ENCODE data around the gene BOC.
A peak's percentile ranks its signal among the peaks of the same experiment; 100 is the strongest.

Gene BOC

DNA sequence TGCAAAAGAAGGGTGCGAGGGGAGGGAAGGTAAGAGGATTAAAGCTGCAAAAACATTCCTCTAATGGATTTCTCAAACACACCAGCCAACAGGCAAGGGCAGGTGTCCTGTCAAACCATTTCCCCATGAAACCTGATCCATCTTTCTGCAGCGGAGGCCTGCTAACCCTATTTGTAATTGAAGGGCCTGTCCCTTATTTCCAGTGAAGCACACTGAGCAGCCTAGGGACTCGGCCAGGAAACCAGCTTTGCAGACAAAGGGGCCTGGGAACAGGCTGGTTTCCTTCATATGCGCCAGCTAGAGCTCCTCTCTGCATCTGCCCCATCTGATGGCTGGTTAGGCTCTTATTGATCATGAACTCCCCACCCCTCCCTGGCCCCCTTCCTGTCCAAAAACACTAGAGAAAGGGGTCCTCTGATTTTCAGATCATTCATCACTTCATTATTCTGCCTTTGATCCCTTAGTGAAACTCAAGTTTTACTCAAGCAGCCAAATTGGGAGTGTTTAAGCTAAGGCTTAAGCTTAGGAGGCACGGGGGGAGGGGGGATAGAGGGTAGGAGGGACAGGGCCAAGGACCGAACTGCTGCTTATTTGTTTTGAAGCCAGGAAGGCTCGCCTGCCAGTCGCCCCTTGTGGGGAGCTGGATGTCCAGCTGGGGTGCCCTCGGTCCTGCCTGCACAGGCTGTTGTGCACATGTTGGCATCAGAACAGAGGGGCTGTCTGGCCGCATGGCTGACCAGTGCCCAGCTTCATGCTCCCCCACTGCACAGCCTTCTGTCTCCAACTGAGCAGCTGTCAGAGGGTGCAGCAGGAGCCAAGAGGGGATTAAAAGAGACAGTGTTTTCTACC, 53.1 kb downstream of the BOC start:
- Histone ChIP-seq H3K4me1 (ENCODE audit: control insufficient read depth, insufficient read depth, low read length) (peaks cover 35% of the 10 kb centered on the region), H3K4me3 (ENCODE audit: low read length) (no peak overlapping the region), H3K36me3 (ENCODE audit: control insufficient read depth, insufficient read depth, low read length, severe bottlenecking) (peaks cover 33% of the 10 kb centered on the region), H3K27me3 (replicated peaks; ENCODE audit: control insufficient read depth, insufficient read depth, low read length) (no peaks in the 10 kb centered on the region), H3K9ac (ENCODE audit: low read length) (no peak overlapping the region), H3K9me3 (ENCODE audit: control insufficient read depth, low read length) (no peaks in the 10 kb centered on the region)
- no peak for DNase-seq (ENCODE audit: low read depth)

DNA sequence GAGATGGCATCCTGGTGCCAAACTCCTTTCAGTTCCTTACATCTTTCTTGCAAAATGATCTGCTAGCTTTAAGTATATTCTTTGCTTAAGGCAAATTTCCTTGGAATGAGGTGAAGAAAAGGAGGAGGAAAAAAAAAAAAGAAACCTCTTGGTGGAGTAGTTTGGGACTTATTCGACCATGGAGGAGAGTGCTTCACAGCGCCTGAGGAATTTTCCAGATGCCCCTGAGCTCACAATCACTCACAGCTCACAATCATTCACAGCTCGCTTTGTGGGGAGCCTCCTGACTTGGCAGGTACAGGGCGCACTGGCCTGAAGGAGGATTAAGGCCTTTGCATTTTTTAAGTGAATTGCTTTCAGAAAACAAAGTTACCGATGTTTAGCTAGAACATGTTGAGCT, 53.9 kb downstream of the BOC start:
- Histone ChIP-seq H3K9ac (ENCODE audit: low read length) (no peak overlapping the region), H3K36me3 (ENCODE audit: control insufficient read depth, insufficient read depth, low read length, severe bottlenecking) (peaks cover 33% of the 10 kb centered on the region), H3K4me1 (ENCODE audit: control insufficient read depth, insufficient read depth, low read length) (peaks cover 32% of the 10 kb centered on the region), H3K9me3 (ENCODE audit: control insufficient read depth, low read length) (no peaks in the 10 kb centered on the region), H3K4me3 (ENCODE audit: low read length) (no peak overlapping the region), H3K27me3 (replicated peaks; ENCODE audit: control insufficient read depth, insufficient read depth, low read length) (no peaks in the 10 kb centered on the region)
- DNase-seq (ENCODE audit: low read depth), result peak; percentile 22

DNA sequence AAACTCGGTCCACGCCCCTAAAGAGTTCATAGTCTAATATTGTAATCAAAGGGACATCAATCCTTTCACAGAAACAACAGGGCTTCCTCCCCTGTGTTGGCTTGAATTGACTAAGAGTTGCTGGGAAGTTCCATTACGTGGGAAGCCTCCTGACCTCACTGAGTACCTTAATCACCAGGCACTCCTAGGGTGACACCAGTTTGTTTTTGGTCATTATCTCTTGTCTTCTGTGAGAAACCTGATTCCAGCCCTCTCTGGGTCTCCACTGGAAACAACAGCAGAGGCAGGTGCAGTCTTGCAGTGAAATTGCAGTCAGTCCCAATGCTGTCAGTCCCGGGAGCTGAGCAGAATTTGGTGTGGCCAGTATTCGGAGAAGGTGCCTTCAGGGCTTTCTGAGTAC, 55.4 kb downstream of the BOC start:
- H3K4me1 ChIP-seq (ENCODE audit: control insufficient read depth, insufficient read depth, low read length), result peaks cover 17% of the 10 kb centered on the region
- DNase-seq (ENCODE audit: low read depth), result no peak
- peaks cover 48% of the 10 kb centered on the region for H3K36me3 ChIP-seq (ENCODE audit: control insufficient read depth, insufficient read depth, low read length, severe bottlenecking)

DNA sequence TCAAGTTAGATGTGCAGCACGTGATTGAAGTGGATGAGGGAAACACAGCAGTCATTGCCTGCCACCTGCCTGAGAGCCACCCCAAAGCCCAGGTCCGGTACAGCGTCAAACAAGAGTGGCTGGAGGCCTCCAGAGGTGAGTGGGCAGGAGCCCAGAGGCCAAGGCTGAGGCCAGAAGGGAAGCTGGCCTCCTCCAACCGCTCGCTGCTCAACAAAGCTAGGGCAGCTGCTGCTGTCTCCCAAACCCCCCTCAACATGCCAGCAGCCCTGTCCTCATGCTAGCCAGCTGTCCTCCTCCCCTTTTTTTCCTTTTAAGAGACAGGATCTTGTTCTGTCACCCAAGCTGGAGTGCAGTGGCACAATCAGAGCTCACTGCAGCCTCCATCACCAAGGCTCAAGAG, 57.0 kb downstream of the BOC start:
- H3K9ac ChIP-seq (ENCODE audit: low read length), result no peak overlapping the region
- H3K36me3 ChIP-seq (ENCODE audit: control insufficient read depth, insufficient read depth, low read length, severe bottlenecking), result peaks cover 61% of the 10 kb centered on the region
- DNase-seq (ENCODE audit: low read depth), result no peak
- H3K27me3 ChIP-seq (replicated peaks; ENCODE audit: control insufficient read depth, insufficient read depth, low read length), result no peaks in the 10 kb centered on the region
- H3K9me3 ChIP-seq (ENCODE audit: control insufficient read depth, low read length), result no peaks in the 10 kb centered on the region
- no peak overlapping the region for H3K4me3 ChIP-seq (ENCODE audit: low read length)
- peaks cover 4% of the 10 kb centered on the region for H3K4me1 ChIP-seq (ENCODE audit: control insufficient read depth, insufficient read depth, low read length)

More for the DNA sequence above, 55.4 kb downstream of the BOC start:
- H3K4me3 ChIP-seq (ENCODE audit: low read length), result no peak overlapping the region
- no peaks in the 10 kb centered on the region for H3K9me3 ChIP-seq (ENCODE audit: control insufficient read depth, low read length)
- no peaks in the 10 kb centered on the region for H3K27me3 ChIP-seq (replicated peaks; ENCODE audit: control insufficient read depth, insufficient read depth, low read length)
- no peak overlapping the region for H3K9ac ChIP-seq (ENCODE audit: low read length)

DNA sequence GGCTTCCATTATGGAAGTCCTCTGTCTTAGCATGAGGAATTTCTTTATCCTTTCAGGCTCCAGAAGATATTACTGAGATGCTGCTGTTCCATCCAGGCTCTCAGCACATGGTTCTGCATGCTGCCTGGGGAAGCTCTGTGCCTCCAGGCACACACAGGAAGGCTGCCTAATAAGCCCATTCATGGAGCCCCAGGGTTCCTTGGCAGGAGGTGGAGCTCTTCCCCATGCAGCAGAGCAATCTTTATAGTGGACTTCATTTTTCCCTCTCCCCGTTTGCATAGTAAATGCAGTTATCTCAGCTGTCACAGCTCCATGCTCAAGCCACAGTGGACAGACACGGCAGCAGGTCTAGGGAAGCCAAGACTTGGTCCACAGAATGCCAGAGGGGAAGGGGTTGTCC, 57.6 kb downstream of the BOC start:
- H3K9me3 ChIP-seq (ENCODE audit: control insufficient read depth, low read length), result no peaks in the 10 kb centered on the region
- peaks cover 58% of the 10 kb centered on the region for H3K36me3 ChIP-seq (ENCODE audit: control insufficient read depth, insufficient read depth, low read length, severe bottlenecking)
- peaks cover 4% of the 10 kb centered on the region for H3K4me1 ChIP-seq (ENCODE audit: control insufficient read depth, insufficient read depth, low read length)
- no peak for DNase-seq (ENCODE audit: low read depth)
- no peaks in the 10 kb centered on the region for H3K27me3 ChIP-seq (replicated peaks; ENCODE audit: control insufficient read depth, insufficient read depth, low read length)
- H3K4me3 ChIP-seq (ENCODE audit: low read length), result no peak overlapping the region
- H3K9ac ChIP-seq (ENCODE audit: low read length), result no peak overlapping the region

DNA sequence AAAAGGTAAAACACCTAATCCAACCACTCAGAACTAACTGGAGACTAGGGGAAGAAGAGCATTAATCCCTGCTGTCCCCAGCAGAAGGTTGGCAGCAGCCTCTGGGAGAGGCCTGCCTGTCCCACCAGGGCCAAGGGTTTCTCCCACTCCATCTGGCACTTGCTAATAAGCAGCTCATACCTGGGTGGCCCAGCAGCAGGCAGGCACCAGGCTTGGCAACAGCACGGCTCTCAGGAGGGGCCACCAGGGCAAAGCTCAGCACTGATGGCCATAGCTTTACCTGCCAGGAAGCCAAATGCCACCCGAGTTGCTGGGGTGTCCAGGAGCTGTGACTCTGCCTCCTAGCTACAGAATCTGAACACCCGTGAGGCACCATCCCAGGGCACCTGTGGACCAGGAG, 58.3 kb downstream of the BOC start:
- Histone ChIP-seq H3K4me3 (ENCODE audit: low read length) (no peak overlapping the region), H3K9me3 (ENCODE audit: control insufficient read depth, low read length) (no peaks in the 10 kb centered on the region), H3K36me3 (ENCODE audit: control insufficient read depth, insufficient read depth, low read length, severe bottlenecking) (peaks cover 63% of the 10 kb centered on the region), H3K27me3 (replicated peaks; ENCODE audit: control insufficient read depth, insufficient read depth, low read length) (no peaks in the 10 kb centered on the region), H3K9ac (ENCODE audit: low read length) (no peak overlapping the region), H3K4me1 (ENCODE audit: control insufficient read depth, insufficient read depth, low read length) (peaks cover 4% of the 10 kb centered on the region)
- no peak for DNase-seq (ENCODE audit: low read depth)

DNA sequence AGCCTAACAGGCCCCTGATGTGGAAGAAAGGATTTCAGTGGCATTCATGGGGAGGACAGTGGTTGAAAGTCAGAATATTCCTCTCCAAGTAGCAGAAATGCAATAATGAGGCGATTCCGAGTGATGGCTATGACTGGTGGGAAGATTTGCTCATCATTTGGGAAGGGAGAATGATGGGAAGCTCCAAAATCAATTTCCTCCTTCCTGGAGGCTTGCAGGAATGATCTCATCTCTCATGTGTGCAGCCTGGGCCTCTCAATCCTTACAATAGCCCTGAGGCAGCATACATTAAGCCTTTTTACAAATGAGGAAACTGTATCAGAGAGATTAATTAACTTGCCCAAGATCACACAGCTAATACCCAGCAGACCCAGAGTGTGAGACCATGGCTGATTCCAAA, 58.7 kb downstream of the BOC start:
- no peak for DNase-seq (ENCODE audit: low read depth)
- no peaks in the 10 kb centered on the region for H3K27me3 ChIP-seq (replicated peaks; ENCODE audit: control insufficient read depth, insufficient read depth, low read length)
- H3K4me3 ChIP-seq (ENCODE audit: low read length), result no peak overlapping the region
- no peak overlapping the region for H3K9ac ChIP-seq (ENCODE audit: low read length)
- peaks cover 5% of the 10 kb centered on the region for H3K4me1 ChIP-seq (ENCODE audit: control insufficient read depth, insufficient read depth, low read length)
- H3K36me3 ChIP-seq (ENCODE audit: control insufficient read depth, insufficient read depth, low read length, severe bottlenecking), result peaks cover 67% of the 10 kb centered on the region
- H3K9me3 ChIP-seq (ENCODE audit: control insufficient read depth, low read length), result no peaks in the 10 kb centered on the region

DNA sequence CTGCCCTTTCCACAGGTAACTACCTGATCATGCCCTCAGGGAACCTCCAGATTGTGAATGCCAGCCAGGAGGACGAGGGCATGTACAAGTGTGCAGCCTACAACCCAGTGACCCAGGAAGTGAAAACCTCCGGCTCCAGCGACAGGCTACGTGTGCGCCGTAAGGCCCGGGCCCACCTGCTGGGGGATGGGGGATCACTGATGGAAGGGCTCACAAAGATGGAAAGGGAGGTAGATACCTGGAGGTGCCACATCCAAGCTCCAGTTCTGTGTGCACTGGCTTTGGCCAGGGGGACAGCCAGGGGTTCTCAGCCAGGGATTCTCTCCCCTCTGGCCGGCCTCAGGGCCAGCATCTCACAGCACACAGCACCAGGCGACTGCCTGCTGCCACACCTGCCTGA, 59.4 kb downstream of the BOC start:
- H3K9ac ChIP-seq (ENCODE audit: low read length), result no peak overlapping the region
- H3K4me3 ChIP-seq (ENCODE audit: low read length), result no peak overlapping the region
- H3K9me3 ChIP-seq (ENCODE audit: control insufficient read depth, low read length), result no peaks in the 10 kb centered on the region
- H3K4me1 ChIP-seq (ENCODE audit: control insufficient read depth, insufficient read depth, low read length), result peaks cover 12% of the 10 kb centered on the region
- no peak for DNase-seq (ENCODE audit: low read depth)
- no peaks in the 10 kb centered on the region for H3K27me3 ChIP-seq (replicated peaks; ENCODE audit: control insufficient read depth, insufficient read depth, low read length)
- peaks cover 68% of the 10 kb centered on the region for H3K36me3 ChIP-seq (ENCODE audit: control insufficient read depth, insufficient read depth, low read length, severe bottlenecking)

DNA sequence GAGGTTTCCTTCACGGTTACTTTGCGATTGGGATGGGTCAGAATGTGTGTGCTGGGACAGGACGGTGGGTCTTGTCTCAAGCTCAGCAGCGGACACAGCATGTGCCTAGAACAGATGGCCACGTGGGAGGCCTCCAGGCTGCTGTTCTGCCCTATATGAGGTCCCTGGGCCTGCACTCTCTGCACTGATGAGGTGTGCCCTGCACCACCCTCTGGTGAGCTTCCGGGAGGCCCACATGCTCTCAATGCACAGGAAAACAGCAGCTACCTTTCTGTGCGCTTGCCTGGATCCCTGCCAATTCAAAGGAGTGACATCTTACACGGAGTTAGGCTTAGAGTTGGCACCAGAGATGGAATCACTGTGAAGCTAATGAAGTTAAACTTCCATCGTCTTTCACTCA, 59.8 kb downstream of the BOC start:
- peaks cover 65% of the 10 kb centered on the region for H3K36me3 ChIP-seq (ENCODE audit: control insufficient read depth, insufficient read depth, low read length, severe bottlenecking)
- H3K27me3 ChIP-seq (replicated peaks; ENCODE audit: control insufficient read depth, insufficient read depth, low read length), result no peaks in the 10 kb centered on the region
- no peaks in the 10 kb centered on the region for H3K9me3 ChIP-seq (ENCODE audit: control insufficient read depth, low read length)
- H3K9ac ChIP-seq (ENCODE audit: low read length), result no peak overlapping the region
- DNase-seq (ENCODE audit: low read depth), result no peak
- no peak overlapping the region for H3K4me3 ChIP-seq (ENCODE audit: low read length)
- peaks cover 16% of the 10 kb centered on the region for H3K4me1 ChIP-seq (ENCODE audit: control insufficient read depth, insufficient read depth, low read length)

DNA sequence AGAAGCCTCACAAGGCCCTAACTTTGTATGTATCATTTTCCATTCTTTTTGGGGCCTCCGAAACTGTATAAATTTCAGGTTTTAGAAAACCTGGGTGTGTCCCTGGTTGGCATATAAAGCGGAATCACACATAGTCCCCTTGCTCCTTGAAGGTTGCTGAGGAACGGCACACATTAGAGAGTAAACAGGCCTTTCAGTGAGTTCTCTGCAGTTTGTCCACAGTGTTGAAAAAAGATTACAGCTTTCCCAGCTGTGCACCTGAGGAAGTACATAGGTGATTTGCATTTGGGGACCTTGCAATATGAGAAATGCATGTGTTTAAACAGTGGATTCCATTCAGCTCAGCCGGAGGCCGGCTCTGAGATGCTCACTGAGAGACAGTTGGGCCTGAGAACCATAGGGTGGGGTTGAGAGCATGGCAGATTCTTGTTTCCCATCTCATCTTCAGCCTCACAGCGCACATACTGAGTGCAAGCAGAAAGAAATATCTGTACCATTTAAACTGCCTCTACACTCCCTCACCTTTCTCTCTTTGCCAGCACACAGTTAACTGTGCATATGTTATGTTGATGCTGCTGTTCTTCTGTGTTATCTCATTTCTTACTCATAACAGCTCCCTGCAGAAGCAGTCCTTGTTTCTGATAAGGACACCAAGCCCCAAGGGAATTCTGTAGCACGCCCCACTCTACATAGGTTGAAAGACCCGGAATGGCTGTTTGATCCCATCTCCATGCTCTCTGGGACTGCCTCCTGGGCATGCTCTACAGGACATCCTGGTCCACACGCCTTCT, 60.4 kb downstream of the BOC start:
- Histone ChIP-seq H3K27me3 (replicated peaks; ENCODE audit: control insufficient read depth, insufficient read depth, low read length) (no peaks in the 10 kb centered on the region), H3K36me3 (ENCODE audit: control insufficient read depth, insufficient read depth, low read length, severe bottlenecking) (peaks cover 60% of the 10 kb centered on the region), H3K9me3 (ENCODE audit: control insufficient read depth, low read length) (no peaks in the 10 kb centered on the region), H3K9ac (ENCODE audit: low read length) (no peak overlapping the region), H3K4me1 (ENCODE audit: control insufficient read depth, insufficient read depth, low read length) (peaks cover 20% of the 10 kb centered on the region), H3K4me3 (ENCODE audit: low read length) (no peak overlapping the region)
- DNase-seq (ENCODE audit: low read depth), result no peak

DNA sequence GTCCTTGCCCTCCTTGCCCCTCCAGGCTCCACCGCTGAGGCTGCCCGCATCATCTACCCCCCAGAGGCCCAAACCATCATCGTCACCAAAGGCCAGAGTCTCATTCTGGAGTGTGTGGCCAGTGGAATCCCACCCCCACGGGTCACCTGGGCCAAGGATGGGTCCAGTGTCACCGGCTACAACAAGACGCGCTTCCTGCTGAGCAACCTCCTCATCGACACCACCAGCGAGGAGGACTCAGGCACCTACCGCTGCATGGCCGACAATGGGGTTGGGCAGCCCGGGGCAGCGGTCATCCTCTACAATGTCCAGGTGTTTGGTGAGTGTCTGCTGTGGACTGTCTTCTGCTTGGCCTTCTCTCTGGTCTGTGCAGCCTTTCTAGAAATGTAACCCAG, 61.0 kb downstream of the BOC start:
- peaks cover 20% of the 10 kb centered on the region for H3K4me1 ChIP-seq (ENCODE audit: control insufficient read depth, insufficient read depth, low read length)
- no peaks in the 10 kb centered on the region for H3K27me3 ChIP-seq (replicated peaks; ENCODE audit: control insufficient read depth, insufficient read depth, low read length)
- no peaks in the 10 kb centered on the region for H3K9me3 ChIP-seq (ENCODE audit: control insufficient read depth, low read length)
- no peak overlapping the region for H3K4me3 ChIP-seq (ENCODE audit: low read length)
- peaks cover 60% of the 10 kb centered on the region for H3K36me3 ChIP-seq (ENCODE audit: control insufficient read depth, insufficient read depth, low read length, severe bottlenecking)
- no peak overlapping the region for H3K9ac ChIP-seq (ENCODE audit: low read length)
- no peak for DNase-seq (ENCODE audit: low read depth)
